Measurements from ENCODE around the gene ALKBH4. TPM values are rescaled to one million over a fixed set of nuclear protein-coding genes. Genes with fewer than 3 reads are reported as not detected.
A peak's percentile ranks its signal among the peaks of the same experiment; 100 is the strongest.
"Not testable (repeated sequence)": the region's sequence is repeated elsewhere in the genome, so short reads cannot be mapped to it uniquely, and the experiment has no call there.

The ALKBH4 gene
- total RNA-seq, 2 experiments from 2014 or later = 11.2 to 14.6 TPM

GRCh38 chr7:102421706-102422240, 42.9 kb downstream of the ALKBH4 start:
- H3K27me3 Mint-ChIP-seq = no peaks in the 10 kb centered on the region
- H3K4me3 Mint-ChIP-seq = no peak overlapping the region
- H3K4me1 Mint-ChIP-seq = peaks cover 68% of the 10 kb centered on the region
- H3K27ac Mint-ChIP-seq = no peak overlapping the region
- CTCF ChIA-PET = interaction anchor here (1.0 kb wide), 1 partner anchor 17 kb away, joined by 3 read pairs; no protein-coding TSS in a partner anchor
- H3K9me3 Mint-ChIP-seq (ENCODE audit: low read depth) = no peaks in the 10 kb centered on the region
- DNase-seq (no peak), ATAC-seq (no peak)
- peaks cover 37% of the 10 kb centered on the region for H3K36me3 Mint-ChIP-seq

DNA sequence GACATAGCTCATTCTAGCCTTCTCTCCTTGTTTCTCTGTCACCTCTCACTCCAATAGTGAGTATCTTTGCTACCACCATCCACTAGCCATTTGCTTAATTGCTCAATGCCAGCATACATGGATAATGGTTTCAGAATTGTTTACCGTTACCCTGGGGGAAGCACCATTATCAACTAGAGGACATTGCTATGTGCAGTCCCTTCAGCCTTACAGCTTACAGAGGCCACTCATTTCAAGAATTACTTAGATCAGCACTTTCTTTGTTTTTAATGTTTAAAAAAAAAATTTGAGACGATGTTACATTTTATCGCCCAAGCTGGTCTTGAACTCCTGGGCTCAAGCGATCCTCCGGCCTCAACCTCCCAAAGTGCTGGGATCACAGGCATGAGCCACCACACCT, 46.1 kb downstream of the ALKBH4 start:
- no peak for ATAC-seq
- Mint-ChIP-seq H3K9me3 (ENCODE audit: low read depth) (no peaks in the 10 kb centered on the region), H3K27ac (peak overlapping the region; percentile 38), H3K36me3 (peaks cover 41% of the 10 kb centered on the region), H3K4me1 (peaks cover 69% of the 10 kb centered on the region), H3K27me3 (no peaks in the 10 kb centered on the region), H3K4me3 (no peak overlapping the region)
- DNase-seq = no peak
- CTCF ChIA-PET = interaction anchor here (1.0 to 4.1 kb wide), 4 partner anchors 8 to 15 kb away, joined by 3 to 40 read pairs (median 8); partner anchors contain the start of gene ORAI2

DNA sequence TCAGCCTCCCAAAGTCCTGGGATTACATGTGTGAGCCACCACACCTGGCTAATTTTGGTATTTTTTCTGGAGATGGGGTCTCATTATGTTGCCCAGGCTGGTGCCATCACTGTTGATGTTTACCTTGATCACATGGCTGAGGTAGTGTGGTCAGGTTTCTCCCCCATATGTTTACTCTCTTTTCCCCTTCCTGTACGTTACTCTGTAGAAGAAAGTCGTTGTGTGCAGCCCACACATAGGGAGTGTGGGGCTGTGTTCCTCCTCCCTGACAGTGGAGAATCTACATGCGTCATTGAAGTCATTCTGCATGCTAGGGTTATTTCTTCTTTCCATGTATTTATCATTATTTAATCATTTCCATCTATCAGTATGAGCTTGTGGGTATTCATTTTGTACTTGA, 47.6 kb downstream of the ALKBH4 start:
- ATAC-seq (no peak), DNase-seq (no peak)
- Mint-ChIP-seq H3K27me3 (no peaks in the 10 kb centered on the region), H3K9me3 (ENCODE audit: low read depth) (no peaks in the 10 kb centered on the region), H3K36me3 (peaks cover 41% of the 10 kb centered on the region), H3K4me3 (peak overlapping the region; percentile 21), H3K4me1 (peaks cover 72% of the 10 kb centered on the region), H3K27ac (peak overlapping the region; percentile 99)
- CTCF ChIA-PET = interaction anchor here (2.0 to 4.1 kb wide), 3 partner anchors 9 to 12 kb away, joined by 5 to 40 read pairs (median 11); no protein-coding TSS in a partner anchor

GRCh38 chr7:102416406-102416805, 48.3 kb downstream of the ALKBH4 start:
- no peak for DNase-seq
- CTCF ChIA-PET = interaction anchor here (0.8 to 4.8 kb wide), 7 partner anchors 8 to 39 kb away, joined by 3 to 50 read pairs (median 6); partner anchors contain the start of gene ORAI2
- peaks cover 70% of the 10 kb centered on the region for H3K4me1 Mint-ChIP-seq
- no peaks in the 10 kb centered on the region for H3K9me3 Mint-ChIP-seq (ENCODE audit: low read depth)
- no peaks in the 10 kb centered on the region for H3K27me3 Mint-ChIP-seq
- peak overlapping the region; percentile 63 for H3K4me3 Mint-ChIP-seq
- ATAC-seq = no peak
- peaks cover 43% of the 10 kb centered on the region for H3K36me3 Mint-ChIP-seq
- peak overlapping the region; percentile 99 for H3K27ac Mint-ChIP-seq

DNA sequence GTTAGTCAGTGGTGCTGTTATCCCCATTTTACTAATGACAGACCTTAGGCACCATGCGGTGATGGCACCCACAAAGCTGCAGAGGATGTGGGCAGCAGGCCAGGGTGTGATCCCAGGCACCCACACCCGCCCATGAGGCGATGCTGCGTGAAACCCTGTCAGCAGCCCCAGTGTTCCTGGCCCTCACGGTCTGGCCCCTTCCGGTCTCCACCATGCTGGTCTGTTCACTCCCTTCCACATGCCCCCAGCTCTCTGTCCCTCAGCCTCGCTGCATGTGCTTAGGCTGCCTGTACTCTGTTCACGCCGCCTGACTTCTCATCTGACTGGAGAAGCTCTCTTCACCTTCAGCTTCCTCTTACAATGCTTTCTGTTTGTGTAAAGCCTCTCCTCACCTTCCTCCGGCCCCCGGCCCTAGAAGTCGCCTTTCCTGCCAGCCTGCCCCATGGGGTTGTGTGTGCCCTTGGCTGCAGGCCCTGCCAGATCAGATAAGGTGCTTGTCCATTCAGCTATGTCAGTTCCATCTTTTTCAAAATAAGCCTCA, 48.9 kb downstream of the ALKBH4 start:
- Mint-ChIP-seq H3K9me3 (ENCODE audit: low read depth) (no peaks in the 10 kb centered on the region), H3K27me3 (no peaks in the 10 kb centered on the region), H3K4me3 (peak overlapping the region; percentile 63), H3K4me1 (peaks cover 66% of the 10 kb centered on the region), H3K27ac (peak overlapping the region; percentile 99), H3K36me3 (peaks cover 44% of the 10 kb centered on the region)
- CTCF ChIA-PET = interaction anchor here (0.7 to 4.8 kb wide), 10 partner anchors 8 to 136 kb away, joined by 3 to 50 read pairs (median 3); partner anchors contain the start of genes ORAI2 and PRKRIP1
- DNase-seq = peak; percentile 92
- peak; percentile 84 for ATAC-seq

DNA sequence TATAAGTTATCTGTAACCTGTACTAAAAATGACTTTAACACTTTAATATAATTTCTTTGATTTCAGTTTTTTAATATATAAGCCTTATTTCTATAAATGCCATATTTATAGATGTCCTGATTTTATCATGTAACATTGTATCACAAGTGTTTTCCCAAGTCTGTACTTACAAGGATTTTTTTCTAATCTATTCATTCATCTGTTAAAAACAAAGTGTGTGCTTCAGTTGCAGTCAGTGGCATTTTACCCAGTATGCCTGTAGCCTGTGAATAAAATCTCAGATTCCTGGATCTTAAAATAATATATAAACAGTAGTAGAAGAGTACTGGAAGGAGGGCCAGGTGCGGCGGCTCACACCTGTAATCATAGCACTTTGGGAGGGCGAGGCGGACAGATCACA, 51.1 kb downstream of the ALKBH4 start:
- ATAC-seq (no peak), DNase-seq (no peak)
- H3K36me3 Mint-ChIP-seq = peaks cover 48% of the 10 kb centered on the region
- peaks cover 56% of the 10 kb centered on the region for H3K4me1 Mint-ChIP-seq
- H3K27me3 Mint-ChIP-seq = no peaks in the 10 kb centered on the region
- H3K9me3 Mint-ChIP-seq (ENCODE audit: low read depth) = no peaks in the 10 kb centered on the region
- CTCF ChIA-PET = interaction anchor here (1.0 to 4.8 kb wide), 6 partner anchors 8 to 39 kb away, joined by 4 to 50 read pairs (median 17); partner anchors contain the start of gene ORAI2
- peak overlapping the region; percentile 56 for H3K27ac Mint-ChIP-seq
- no peak overlapping the region for H3K4me3 Mint-ChIP-seq

GRCh38 chr7:102413091-102413490, 51.6 kb downstream of the ALKBH4 start:
- ATAC-seq = no peak
- DNase-seq = no peak
- Mint-ChIP-seq H3K9me3 (ENCODE audit: low read depth) (no peaks in the 10 kb centered on the region), H3K4me3 (no peak overlapping the region), H3K4me1 (peaks cover 57% of the 10 kb centered on the region), H3K27ac (peak overlapping the region; percentile 68), H3K27me3 (no peaks in the 10 kb centered on the region), H3K36me3 (peaks cover 50% of the 10 kb centered on the region)
- CTCF ChIA-PET = interaction anchor here (1.1 to 4.8 kb wide), 5 partner anchors 9 to 37 kb away, joined by 3 to 50 read pairs (median 14); partner anchors contain the start of gene ORAI2

GRCh38 chr7:102412548-102412947, 52.1 kb downstream of the ALKBH4 start:
- ATAC-seq = no peak
- DNase-seq = no peak
- CTCF ChIA-PET = interaction anchor here (1.0 to 4.8 kb wide), 6 partner anchors 9 to 53 kb away, joined by 3 to 50 read pairs (median 9); partner anchors contain the start of gene ORAI2
- H3K4me3 Mint-ChIP-seq = no peak overlapping the region
- no peaks in the 10 kb centered on the region for H3K9me3 Mint-ChIP-seq (ENCODE audit: low read depth)
- peaks cover 55% of the 10 kb centered on the region for H3K36me3 Mint-ChIP-seq
- peaks cover 60% of the 10 kb centered on the region for H3K4me1 Mint-ChIP-seq
- no peak overlapping the region for H3K27ac Mint-ChIP-seq
- H3K27me3 Mint-ChIP-seq = no peaks in the 10 kb centered on the region

GRCh38 chr7:102410918-102411317, 53.7 kb downstream of the ALKBH4 start:
- Mint-ChIP-seq H3K36me3 (peaks cover 58% of the 10 kb centered on the region), H3K9me3 (ENCODE audit: low read depth) (no peaks in the 10 kb centered on the region), H3K4me1 (peaks cover 47% of the 10 kb centered on the region), H3K4me3 (no peak overlapping the region), H3K27me3 (no peaks in the 10 kb centered on the region), H3K27ac (peak overlapping the region; percentile 49)
- ATAC-seq (no peak), DNase-seq (no peak)
- CTCF ChIA-PET = interaction anchor here (0.8 to 3.8 kb wide), 3 partner anchors 16 to 56 kb away, joined by 3 to 20 read pairs (median 3); no protein-coding TSS in a partner anchor

DNA sequence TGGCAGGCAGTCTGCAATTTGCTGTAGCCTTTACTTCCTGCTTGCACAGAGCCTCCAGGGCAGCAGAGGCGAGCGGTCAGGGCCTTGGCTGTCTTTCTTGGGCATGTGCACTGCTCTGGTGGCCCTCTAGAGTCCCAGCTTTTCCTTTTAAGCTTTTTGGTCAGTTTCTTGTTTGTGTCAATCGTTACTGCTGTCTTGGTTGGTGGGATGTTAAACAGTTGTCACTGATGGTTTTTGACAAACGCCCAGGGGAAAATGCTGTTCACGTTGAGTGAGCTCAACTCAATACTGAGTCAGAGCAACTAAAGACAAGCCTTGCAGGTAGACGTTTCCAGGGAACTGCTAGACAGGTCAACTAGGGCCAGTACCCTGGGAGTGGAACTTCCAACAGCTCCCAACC, 54.5 kb downstream of the ALKBH4 start:
- Mint-ChIP-seq H3K4me1 (peaks cover 39% of the 10 kb centered on the region), H3K9me3 (ENCODE audit: low read depth) (no peaks in the 10 kb centered on the region), H3K27ac (no peak overlapping the region), H3K36me3 (peaks cover 60% of the 10 kb centered on the region), H3K27me3 (no peaks in the 10 kb centered on the region), H3K4me3 (no peak overlapping the region)
- ATAC-seq (no peak), DNase-seq (no peak)
- CTCF ChIA-PET = interaction anchor here (1.0 to 3.8 kb wide), 2 partner anchors 17 to 40 kb away, joined by 3 to 20 read pairs; no protein-coding TSS in a partner anchor

- no peaks in the 10 kb centered on the region for H3K27me3 Mint-ChIP-seq
- no peak overlapping the region for H3K4me3 Mint-ChIP-seq
- H3K9me3 Mint-ChIP-seq (ENCODE audit: low read depth) = no peaks in the 10 kb centered on the region
- CTCF ChIA-PET = interaction anchor here (0.6 kb wide), 1 partner anchor 8 kb away, joined by 4 read pairs; no protein-coding TSS in a partner anchor
- no peak for DNase-seq
- no peak for ATAC-seq
- H3K27ac Mint-ChIP-seq = peak overlapping the region; percentile 12
- peaks cover 37% of the 10 kb centered on the region for H3K4me1 Mint-ChIP-seq
- peaks cover 60% of the 10 kb centered on the region for H3K36me3 Mint-ChIP-seq
These were observed 55.3 kb downstream of the ALKBH4 start for GRCh38 chr7:102409340-102409739.

- not testable (repeated sequence) for H3K4me3 Mint-ChIP-seq; H3K9me3 Mint-ChIP-seq (ENCODE audit: low read depth); DNase-seq; H3K27me3 Mint-ChIP-seq; ATAC-seq
- Mint-ChIP-seq H3K36me3 (peaks cover 58% of the 10 kb centered on the region), H3K27ac (peak overlapping the region; percentile 23), H3K4me1 (peaks cover 34% of the 10 kb centered on the region)
- CTCF ChIA-PET = interaction anchor here (0.6 to 1.4 kb wide), 3 partner anchors 9 to 59 kb away, joined by 3 to 6 read pairs (median 5); no protein-coding TSS in a partner anchor
These were observed 56.1 kb downstream of the ALKBH4 start for GRCh38 chr7:102408530-102408929.

GRCh38 chr7:102407910-102408309, 56.8 kb downstream of the ALKBH4 start:
- ATAC-seq = no peak
- Mint-ChIP-seq H3K4me1 (peaks cover 32% of the 10 kb centered on the region), H3K36me3 (peaks cover 58% of the 10 kb centered on the region), H3K9me3 (ENCODE audit: low read depth) (no peaks in the 10 kb centered on the region), H3K4me3 (no peak overlapping the region), H3K27me3 (no peaks in the 10 kb centered on the region), H3K27ac (peak overlapping the region; percentile 40)
- CTCF ChIA-PET = interaction anchor here (1.0 to 1.4 kb wide), 4 partner anchors 8 to 60 kb away, joined by 3 to 7 read pairs (median 6); no protein-coding TSS in a partner anchor
- no peak for DNase-seq
